NB4 (cell line): ENCODE data around the gene UQCR10.

Source experiments
- DNase-seq: peaks from one replicate; pipeline ENCODE4 v3.0.0; 2010; ENCODE audit warnings: low read depth
- H3K4me3 ChIP-seq: one replicate; pipeline ENCODE4 v1.5.1; 2011; ENCODE audit warnings: mild to moderate bottlenecking, low read depth, low read length, moderate library complexity
- MYC ChIP-seq: IDR thresholded peaks from 2 replicates; pipeline ENCODE4 v1.6.1; 2011; ENCODE audit warnings: low read depth, low read length
- POLR2A ChIP-seq: IDR thresholded peaks from 2 replicates; pipeline ENCODE4 v1.6.1; 2011; ENCODE audit warnings: mild to moderate bottlenecking; ENCODE audit not compliant: insufficient read length; ENCODE audit errors: extremely low read depth
- TF ChIP-seq, protein P1 (sequence below): IDR thresholded peaks from one replicate; pipeline ENCODE4 v1.5.1; 2012; ENCODE audit warnings: low read depth, low read length
- TF ChIP-seq, protein P2 (sequence below): IDR thresholded peaks from 2 replicates; pipeline ENCODE4 v1.6.1; 2011; ENCODE audit warnings: low read depth, low read length

Gene UQCR10

DNA sequence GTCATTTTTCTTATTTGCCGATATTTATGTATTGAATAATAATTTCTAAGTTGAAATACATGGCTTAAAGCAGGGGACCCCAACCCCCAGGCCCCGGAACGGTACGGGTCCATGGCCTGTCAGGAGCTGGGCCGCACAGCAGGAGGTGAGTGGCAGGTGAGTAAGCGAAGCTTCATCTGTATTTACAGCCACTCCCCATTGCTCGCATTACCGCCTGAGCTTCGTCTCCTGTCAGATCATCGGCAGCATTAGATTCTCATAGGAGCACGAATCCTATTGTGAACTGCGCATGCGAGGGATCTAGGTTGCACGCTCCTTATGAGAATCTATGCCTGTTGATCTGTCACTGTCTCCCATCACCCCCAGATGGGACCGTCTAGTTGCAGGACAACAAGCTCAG lies 4.9 kb upstream of the UQCR10 start:
- DNase-seq, result no peak
- no peak overlapping the region for H3K4me3 ChIP-seq
- TF ChIP-seq MYC (no peak), POLR2A (no peak)
- TF ChIP-seq, protein P1, sequence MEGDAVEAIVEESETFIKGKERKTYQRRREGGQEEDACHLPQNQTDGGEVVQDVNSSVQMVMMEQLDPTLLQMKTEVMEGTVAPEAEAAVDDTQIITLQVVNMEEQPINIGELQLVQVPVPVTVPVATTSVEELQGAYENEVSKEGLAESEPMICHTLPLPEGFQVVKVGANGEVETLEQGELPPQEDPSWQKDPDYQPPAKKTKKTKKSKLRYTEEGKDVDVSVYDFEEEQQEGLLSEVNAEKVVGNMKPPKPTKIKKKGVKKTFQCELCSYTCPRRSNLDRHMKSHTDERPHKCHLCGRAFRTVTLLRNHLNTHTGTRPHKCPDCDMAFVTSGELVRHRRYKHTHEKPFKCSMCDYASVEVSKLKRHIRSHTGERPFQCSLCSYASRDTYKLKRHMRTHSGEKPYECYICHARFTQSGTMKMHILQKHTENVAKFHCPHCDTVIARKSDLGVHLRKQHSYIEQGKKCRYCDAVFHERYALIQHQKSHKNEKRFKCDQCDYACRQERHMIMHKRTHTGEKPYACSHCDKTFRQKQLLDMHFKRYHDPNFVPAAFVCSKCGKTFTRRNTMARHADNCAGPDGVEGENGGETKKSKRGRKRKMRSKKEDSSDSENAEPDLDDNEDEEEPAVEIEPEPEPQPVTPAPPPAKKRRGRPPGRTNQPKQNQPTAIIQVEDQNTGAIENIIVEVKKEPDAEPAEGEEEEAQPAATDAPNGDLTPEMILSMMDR, result no peak
- TF ChIP-seq, protein P2, sequence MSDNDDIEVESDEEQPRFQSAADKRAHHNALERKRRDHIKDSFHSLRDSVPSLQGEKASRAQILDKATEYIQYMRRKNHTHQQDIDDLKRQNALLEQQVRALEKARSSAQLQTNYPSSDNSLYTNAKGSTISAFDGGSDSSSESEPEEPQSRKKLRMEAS, result no peak

DNA sequence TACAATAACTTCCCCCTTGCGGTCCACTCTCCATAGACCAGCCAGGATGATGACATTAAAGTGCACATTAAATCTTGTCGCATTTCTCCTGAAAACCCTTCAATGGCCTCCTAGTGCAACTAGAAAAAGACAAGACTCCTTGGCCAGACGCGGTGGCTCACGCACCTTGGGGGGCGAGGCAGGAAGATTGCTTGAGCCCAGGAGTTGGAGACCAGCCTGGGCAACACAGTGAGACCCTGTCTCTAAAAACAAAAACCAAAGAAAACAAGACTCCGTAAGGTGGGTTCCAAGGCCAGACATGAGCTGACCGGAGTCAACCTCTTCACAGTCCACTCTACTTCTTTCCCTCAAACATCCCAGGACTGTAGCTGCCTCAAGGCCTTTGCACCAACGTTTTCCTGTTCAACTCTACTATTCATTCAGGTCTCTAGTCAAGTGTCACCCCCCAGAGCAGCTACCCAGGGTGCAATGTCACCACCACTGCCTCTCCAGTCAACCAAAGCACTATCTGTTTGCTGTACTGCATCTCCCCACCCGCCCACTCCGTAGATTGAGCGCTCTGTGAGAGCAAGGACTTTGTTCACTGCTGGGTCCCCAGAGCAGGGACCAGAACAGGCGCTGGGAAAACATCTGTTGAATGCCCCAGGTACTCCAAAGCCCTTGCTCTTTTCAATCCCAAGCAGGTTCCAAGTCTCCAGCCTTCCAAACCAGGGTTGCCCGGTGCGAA lies 1.1 kb upstream of the UQCR10 start:
- DNase-seq, result no peak
- peak overlapping the region; percentile 95 for H3K4me3 ChIP-seq
- TF ChIP-seq, protein P1, result no peak
- TF ChIP-seq POLR2A (no peak), MYC (no peak)
- TF ChIP-seq, protein P2, result no peak

DNA sequence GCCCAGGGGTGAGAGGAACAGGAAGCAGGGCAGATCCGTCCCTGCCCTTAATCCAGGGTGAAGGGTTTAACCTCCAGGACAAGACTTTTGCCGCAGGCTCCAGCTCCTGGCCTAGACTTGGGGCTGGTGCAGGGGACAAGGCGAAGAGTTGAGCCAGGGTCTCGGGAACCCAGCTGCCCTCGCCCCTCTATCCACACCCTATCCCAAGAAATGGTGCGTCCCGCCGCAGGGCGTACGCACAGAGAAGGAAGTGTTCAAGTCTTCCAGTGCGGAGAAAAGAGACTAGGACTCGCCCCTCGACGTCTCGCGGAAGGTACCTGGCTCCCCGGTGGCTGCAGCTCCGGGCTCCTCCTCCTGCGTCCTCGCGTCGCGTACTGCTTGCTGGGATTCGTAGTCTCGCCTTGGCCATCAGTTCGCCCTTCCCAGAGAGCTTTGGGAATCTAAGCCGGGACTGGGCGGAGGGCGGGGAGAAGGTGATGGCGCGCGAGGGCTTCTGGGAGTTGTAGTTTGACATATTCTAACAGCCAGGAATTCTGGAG lies 468 bp upstream of the UQCR10 start, which contains the start of gene ZMAT5:
ZMAT5 (minus strand) TSS at position 376 of the 539 bp plus-strand sequence. CDS start 18,463 bp downstream, outside the sequence.
- H3K4me3 ChIP-seq, result peak within 1 kb of the TSS; percentile 95
- DNase-seq, result peak; percentile 98
- TF ChIP-seq POLR2A (peak; percentile 35), MYC (no peak)
- TF ChIP-seq, protein P2, result no peak

DNA sequence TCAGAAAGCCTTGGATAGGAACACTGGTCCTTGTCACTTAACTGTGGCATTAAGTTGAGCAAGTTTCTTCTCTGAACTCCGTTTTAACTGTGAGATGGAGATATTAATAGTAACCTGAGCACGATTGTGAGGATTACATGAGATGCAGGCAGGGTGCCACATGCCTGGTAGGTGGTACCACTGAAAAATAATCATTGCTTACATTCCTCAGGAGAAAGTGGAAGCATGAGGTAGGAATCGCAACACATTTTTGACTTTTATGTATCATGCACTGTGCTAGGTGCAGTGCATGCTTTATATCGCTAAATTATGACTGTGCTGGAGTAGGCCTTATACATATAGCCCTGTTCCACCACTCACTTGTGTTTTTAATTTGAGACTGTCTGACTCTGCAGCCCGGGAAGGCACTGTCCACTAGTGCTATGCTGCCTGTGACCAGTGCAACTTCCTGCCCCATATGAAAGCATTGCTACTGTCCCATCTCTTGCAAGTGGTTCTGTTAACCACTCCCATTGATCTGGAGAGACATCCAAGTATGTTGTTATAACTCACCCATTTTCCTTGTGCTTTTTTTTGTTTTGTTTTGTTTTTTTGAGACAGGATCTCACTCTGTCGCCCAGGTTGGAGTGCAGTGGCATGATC lies 1.0 kb downstream of the UQCR10 start:
- H3K4me3 ChIP-seq, result peak overlapping the region; percentile 95
- TF ChIP-seq MYC (no peak), POLR2A (no peak)
- TF ChIP-seq, protein P2, result no peak
- TF ChIP-seq, protein P1, result no peak
- DNase-seq, result peak; percentile 19

DNA sequence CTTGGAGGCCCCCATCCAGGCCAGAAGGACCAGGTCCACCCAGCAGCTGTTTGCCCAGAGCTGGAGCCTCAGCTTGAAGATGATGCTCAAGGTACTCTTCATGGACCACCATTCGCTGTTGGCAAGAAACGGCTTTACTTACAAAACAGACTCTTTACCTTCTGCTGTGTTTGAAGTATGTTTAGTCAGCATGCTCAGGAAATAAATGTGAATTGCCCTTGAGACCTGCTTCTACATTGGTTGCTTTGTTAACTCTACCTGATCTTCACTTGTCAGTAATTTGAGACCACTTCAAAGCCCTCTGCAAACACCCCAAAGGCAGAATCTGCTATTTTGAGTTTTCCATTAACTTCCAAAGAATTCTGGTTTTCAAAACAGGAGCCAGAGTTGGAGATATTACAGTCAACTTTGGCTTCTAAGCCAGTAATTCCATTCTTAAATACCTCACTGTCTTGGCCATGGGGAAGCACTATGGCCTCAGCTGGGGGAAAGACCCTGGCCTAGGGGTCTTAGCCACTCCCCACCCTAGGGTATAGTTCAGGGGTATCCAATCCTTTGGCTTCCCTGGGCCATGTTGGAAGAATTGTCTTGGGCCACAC lies 2.7 kb downstream of the UQCR10 start:
- no peak for TF ChIP-seq POLR2A
- TF ChIP-seq, protein P1, result no peak
- TF ChIP-seq MYC, result no peak
- TF ChIP-seq, protein P2, result no peak
- DNase-seq, result no peak
- no peak overlapping the region for H3K4me3 ChIP-seq
